RPMI7951 (cell line): ENCODE data around the gene SYS1. TPM values are rescaled to one million over a fixed set of nuclear protein-coding genes. Genes with fewer than 3 reads are reported as not detected.
"Not testable (repeated sequence)": the region's sequence is repeated elsewhere in the genome, so short reads cannot be mapped to it uniquely, and the experiment has no call there.

ENCODE experiments used
- DNase-seq: peaks from one replicate; pipeline ENCODE4 v3.0.0-alpha.2; 2012; ENCODE audit warnings: low read depth
- total RNA-seq: library from RNA; depleted of rRNA; stranded (reverse); fragments of >200 nt; shearing (Covaris generic); gene quantifications from 2 replicates; pipeline ENCODE4 v1.2.3, GENCODE V29; 2014

Gene SYS1
- total RNA-seq, 1 experiment from 2014 or later: 29.2 TPM

DNA sequence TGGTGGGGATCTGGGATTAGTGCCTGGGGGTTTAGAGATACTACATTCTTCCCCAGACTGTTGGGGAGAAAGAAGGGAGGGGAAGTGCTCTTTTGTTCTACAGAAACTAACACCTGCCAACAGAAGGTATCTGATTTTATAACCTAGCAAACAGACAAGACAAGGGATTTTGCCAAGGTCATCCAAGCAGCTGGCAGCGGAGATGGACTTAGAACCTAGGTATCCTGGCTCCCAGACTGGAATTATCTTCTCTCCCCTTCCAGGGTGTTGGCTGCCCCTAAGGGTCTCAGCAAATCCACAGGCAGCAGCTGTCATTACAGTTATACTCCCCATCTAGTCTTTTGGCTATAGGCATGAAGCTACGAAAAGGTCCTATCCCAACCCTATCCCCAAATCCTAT, 23.2 kb upstream of the SYS1 start:
- DNase-seq: no peak

DNA sequence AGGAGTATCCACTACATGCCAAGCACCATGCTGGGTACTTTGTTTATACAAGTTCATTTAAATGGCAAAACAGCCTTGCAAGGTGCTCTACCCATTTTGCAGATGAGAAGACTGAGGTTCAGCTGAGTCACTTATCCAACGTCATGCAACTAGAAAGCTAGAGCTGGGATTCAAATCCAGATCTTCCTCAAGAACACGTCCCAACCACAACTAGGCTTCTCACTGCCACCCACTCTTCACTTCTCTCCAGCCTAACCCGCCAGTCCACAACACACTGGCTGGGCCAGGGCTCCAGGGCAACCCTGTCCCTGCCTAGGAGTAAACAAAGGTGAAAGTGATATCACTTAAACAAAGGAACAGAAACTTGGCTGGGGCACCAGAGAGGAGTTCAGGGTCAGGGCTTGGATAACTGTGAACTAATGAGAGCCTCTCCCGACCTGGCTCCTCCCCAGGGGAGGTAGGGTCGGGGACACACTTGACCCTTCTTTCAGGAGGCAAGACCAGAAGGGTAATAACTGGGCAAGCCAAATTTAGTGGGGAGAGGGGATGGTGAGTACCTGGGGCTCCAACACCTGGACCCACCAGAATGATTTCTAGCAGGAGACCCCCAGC, 22.6 kb upstream of the SYS1 start:
- DNase-seq: no peak

DNA sequence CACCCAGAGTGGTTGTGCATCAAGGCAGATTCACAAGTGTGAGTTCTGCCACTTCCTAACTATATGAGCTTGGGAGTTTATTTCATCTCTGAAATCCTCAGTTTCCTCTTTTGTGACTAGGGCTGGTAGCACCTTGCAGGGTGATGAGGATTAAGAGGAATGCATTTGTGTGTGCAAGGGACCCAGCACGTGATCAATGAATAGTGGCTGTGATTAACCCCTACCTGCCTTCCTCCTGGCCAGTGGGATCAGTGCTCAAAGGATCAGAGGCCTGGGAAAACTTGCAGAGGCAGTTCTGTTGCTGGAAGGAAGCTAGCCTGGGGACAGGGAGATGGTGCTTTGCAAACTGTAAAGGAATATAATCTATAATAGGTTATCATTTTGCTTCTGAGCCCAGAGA, 22.0 kb upstream of the SYS1 start:
- no peak for DNase-seq

DNA sequence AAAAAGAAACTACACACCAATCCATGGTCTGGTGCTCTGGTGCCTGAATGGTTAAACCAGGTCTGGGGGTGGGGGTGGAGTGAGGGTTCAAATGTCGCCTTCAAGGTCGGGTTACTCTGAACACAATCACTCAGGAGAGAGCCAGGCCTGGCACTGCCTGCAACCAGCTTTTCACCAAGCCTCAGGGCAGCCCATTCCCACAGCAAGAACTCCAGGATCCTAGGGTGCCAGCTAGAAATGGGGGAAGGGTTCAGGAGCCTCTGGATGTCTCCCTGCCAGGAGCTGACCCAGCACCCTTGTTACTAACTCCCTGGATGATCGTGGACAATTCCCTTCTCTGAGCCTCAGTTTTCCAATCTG, 21.4 kb upstream of the SYS1 start:
- DNase-seq: no peak

DNA sequence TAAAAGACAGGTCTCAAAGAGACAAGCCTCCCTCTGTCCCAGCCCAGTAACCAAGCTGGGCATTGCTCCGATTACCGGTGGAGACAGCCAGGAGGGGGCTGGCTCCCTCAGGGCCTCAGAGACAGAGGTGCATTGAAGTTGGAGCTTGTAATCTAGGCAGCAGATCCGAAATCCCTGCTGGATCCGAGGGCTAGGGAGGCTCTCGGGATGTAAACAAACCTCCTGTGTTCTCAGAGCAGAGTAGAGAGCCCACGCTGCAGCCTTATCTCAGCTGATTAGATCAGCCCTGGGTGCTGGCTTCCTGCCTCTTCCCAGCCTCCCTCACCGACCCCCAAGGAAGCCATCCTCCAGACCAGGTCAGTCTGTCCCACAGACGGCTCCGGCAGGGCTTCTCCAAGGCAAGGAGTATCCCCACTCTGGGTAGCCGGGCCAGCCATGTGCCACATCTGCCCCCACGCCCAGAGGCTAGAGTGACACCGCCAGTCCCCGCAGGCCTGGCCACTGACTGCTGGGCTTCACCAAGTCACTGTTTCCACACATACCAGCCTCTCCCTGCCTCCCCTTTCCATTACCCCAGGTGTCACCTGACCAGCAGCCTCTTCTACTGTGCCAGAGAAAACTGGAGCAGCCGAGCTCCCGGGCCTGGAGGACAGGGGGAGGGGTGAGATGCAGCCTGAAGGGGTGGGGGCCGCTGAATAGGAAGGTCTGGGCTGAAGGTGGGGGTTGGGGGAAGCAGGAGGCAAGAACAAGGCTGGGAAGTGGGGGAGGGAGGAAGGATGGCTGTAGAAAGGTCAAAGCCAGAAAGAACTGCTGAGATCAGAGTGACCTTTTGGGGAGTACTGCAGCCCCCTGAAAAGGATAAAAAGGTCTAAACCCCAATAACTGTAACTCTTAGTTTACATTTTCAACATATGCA, 20.8 kb upstream of the SYS1 start:
- peak; percentile 61 for DNase-seq

DNA sequence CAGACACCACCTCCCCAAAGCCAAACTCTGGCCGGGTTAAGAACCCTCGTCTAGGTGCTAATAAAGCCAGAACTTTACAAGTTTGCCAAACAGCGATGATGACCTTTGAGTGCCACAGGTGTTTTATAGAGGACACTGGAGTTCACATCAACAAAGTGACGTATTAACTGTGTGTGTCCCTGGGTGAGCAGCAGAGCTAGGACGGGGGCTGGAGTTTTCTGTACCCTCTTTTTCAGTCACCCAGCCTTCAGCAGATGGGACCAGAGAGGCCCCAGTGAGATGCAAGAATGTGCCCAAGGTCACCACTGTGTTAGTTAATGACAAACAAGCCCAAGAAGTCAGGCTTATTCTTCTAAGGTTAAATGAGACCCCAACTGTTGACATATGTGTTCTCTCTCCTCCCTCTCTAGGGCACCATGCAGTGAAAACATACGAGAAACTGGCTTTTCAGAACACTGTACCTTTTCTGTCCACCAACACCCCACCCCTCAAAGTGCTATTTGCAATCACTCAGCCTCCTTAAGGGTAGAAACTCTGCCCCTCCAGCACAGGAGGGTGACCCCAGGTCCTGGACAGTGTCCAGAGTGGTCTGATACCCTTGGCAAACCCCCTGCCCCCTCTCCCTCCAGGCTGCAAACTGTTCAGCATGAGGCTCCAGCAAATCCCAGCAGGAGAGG, 20.0 kb upstream of the SYS1 start:
- no peak for DNase-seq

DNA sequence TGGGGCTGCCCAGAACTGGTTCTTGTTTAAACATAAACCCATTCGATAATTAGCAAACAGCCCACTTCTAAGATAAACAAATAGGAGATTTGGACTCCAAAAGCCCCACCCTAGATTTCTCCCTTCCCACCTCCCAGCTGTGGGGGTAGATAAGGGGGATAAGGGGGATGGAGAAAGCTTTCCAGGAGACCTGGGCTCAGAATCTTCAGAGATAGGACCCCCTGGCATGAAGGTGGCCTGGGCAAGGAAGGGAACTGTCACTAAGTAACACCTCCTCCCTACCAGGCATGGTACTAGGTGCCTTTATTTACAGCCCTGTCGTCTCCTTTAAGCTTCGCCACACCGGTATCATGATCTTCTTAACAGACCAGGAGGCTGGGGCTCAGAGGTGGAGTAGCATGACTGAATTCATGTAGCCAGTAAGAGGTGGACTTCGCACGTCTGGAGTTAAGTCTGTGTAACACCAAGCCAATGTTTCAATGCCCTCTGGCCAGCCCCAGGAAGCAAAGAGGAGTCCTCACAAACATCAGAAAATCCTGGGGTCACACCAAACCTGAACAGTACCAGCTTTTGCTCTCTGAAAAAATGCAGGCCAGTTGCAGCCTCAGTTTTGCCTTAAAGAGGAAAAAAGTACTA, 19.3 kb upstream of the SYS1 start:
- DNase-seq: no peak

DNA sequence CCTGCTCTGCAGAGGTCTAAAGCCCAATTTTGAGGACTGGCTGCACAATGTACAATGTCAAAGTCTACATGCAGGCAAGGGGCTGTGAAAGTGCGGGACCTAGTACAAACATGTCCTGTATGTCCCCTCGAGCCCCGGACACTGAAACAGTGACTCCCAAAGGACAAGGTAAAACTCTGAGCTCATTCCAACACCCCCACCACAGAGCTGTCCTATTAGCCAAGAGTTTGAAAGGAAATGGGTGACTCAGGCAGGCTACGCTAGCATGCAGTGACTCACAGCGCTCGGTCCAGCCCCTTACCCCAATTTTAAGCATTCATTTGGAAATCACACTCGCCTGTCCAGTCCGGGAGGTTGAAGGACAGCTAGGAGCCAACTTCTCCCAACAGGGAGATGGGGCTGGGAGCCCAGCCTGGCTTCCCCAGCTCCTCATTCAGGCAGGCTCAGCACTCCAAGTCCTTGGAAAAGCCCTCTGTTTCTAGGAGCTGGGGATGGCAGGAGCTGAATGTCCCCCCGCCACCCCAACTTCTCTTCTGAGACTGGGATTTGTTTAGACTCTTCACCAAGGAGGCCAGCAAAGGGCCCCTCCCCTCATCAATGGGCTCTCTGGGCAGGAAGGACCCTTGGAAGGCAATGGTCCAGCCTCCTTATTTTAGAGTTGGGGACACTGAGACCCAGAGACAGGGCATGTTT, 18.6 kb upstream of the SYS1 start:
- DNase-seq: peak; percentile 91

DNA sequence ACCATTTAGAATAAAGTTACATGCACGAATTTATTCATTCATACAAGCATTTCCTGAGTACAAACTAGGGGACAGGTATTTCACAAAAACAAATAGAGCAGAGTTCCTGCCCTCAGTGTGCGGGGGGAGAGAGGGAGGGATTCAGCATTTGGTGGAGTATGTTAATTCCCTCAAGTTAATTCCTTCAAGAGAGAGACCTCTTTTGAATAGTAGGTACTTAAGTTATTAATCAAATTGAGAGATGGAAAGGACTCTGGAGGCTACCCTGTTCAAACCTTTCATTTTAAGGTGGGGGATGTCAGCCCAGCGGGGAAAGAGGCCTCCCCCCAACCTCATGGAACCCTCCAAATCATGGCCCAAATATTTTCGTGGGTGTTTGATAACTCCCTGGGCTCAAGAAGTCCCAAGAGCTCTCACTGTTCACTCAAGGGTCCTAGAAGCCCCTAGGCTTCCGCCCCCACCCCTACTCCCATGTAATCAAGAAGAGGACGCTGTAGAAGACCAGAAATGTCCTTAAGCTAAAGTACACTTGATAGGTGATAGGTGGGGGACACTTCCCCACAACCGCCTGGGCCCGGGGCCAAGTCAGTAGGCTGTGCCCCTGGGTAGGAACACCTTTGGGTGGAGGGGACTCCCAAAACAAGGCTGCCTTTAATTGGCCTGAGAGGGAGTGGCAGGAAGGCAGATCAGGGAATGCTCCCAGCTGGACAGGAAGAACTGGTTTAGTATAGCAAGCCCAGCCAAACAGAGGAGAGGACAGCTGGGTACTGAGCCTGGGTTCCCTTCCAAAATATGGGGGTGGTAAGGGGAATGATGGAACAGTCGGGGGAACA, 17.6 kb upstream of the SYS1 start:
- no peak for DNase-seq

DNA sequence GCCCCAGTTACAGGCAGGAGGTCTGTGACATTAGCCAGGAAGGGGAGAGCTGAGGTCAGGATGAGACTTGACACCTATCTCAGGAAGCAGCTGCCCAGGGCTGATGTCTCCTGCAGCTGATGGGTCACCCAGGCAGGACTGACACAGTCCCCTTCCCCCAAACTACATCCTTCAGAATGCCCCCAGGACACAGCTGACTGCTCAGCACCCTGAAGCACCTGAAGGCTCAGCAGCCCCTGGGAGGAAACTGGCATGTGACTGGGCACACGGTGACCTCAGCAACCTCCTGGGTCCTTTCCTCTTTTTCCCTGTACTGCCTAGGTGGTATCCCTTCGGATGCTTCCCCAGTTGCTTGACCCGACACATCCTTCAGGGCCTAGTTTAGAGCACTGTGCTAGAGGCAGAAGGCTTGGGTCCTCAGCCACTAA, 16.7 kb upstream of the SYS1 start:
- DNase-seq: no peak

DNA sequence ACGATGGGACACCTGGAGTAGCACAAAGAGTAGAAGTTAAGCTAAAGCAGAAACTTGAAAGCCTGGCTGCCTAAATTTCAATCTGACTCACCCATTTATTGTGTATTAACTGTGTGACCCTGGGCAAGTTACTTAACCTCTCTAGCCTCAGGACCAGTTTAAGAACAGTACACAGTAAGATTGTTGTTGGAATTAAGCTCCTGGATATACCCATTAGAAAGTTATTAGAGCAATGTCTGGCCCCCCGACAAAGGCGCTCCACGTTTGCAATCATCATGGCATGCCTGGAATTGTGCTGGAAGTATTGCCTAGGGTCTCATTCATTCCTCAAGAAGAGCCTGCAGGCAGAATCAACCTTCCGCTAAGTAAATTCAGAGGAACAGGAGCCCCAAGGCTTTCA, 16.1 kb upstream of the SYS1 start:
- DNase-seq: no peak

DNA sequence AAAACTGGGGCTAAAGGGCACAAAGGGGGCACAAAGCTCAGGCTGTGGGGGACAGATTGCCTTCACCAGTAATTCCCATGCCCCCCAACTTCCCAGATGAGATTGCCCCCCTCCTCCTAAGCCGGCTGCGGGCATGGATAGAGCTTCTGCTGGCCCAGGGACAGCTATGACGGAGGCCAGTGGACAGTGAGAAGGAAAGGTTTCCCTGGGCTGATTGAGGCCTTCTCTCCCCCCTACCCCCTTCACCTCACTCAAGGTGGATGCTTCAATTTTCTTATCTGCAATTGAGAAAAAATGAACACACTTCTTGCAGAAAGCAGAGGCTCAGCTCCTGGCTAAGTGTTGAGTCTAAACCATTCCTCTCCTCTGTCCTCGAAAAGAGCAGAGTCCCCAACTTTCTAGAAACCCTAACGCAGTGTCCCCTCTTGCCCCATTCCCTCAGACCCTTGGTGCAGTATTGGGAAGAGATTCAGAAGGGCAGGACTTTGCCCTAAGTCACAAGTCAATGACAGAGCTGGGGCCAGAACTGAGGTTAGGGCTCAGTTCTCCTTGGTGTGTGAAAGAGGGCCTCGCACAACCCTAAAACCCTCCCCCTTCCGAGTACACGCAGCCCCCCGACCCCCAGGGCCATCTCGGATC, 15.5 kb upstream of the SYS1 start:
- DNase-seq: no peak

DNA sequence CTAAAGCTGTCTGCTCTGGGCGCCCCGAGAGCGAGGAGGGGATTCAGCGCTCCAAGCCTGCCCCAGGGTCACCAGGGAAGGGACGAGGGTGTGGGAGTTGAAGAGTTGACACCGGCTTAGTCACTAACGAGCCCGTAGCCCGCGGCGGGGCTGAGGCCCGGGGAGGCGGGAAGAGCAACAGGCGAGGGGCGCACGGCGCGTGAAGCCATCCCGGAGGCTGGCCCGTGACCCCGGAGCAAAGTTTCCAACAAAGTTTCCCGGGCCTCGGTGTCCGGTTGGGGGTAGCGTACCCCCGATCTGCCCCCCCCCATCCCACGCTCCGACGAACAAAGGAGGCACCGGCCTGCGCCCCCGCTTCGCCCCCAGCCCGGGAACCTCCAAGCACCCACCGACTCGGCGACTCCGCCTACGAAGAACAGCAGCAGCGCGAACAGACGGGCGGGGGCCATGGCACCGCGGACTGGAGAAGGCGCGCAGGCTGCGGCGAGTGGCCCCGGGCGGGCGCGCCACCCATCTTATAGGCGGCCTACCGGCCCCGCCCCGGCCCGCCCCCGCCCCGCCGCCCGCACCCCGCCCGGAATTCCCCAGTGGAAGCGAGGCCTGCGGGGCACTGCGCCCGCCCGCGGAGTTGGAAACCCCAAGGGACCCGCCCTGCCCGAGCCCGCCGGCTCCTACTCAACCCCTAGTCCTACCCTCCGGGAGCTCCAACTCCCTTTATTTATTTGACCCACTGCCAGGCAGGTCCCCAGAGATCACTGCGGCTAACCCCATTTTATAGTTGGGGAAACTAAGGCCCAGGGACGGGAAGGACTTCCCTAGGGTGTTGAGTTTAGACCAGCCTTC, 14.8 kb upstream of the SYS1 start, which contains the start of gene SDC4:
Gene SDC4 (minus strand): TSS at position 489 of the 843 bp plus-strand sequence. CDS start 40 bp downstream, at position 449.
- DNase-seq: peak; percentile 81

DNA sequence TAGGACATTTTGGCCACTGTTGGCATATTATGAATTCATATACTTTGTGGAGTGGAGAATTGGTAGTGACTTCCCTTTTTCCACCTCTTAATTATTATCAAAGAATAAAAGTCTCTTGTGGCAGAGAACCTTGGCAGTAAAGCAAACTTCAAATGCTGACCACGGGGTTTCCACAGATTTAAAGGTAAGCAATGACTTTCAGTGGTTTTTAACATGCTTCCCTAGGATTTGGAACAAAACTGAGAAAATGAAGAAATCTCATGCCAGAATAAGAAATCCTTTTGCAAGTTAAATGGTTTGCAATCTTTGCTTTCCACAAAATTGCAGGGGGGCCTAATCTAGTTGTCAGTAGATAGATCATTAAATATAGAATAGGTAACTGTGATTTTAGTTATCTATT, 12.7 kb upstream of the SYS1 start:
- DNase-seq: no peak

DNA sequence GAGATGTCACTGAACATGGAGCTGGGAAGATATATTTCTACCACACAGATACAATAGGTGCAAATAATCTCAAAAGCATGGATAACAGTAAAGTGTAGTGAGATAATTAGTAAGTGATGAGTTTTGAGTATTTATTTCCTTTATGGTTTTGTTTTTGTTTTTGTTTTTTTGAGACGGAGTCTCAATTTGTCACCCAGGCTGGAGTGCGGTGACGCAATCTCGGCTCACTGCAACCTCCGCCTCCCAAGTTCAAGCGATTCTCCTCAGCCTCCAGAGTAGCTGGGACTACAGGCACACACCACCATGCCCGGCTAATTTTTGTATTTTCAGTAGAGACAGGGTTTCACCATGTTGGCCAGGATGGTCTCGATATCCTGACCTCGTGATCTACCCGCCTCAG, 12.2 kb upstream of the SYS1 start:
- not testable (repeated sequence) for DNase-seq

DNA sequence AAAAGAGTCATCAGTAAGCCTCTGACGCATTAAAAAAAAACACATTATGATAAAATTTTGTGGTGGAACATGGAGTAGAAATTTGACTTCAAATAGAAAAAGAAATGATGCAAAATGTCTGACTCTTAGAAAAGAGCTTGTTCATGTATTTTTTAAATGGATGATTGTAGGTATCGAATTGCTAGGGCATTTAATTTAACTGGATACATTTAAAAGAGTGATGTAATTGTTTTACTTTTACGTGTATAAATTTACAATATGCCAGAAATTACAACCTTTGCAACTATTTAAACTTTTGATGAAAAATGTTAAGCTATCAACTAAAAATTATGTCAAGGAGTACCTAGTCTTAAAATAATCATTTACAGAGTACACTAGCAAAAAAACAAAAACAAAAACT, 10.2 kb upstream of the SYS1 start:
- DNase-seq: no peak

DNA sequence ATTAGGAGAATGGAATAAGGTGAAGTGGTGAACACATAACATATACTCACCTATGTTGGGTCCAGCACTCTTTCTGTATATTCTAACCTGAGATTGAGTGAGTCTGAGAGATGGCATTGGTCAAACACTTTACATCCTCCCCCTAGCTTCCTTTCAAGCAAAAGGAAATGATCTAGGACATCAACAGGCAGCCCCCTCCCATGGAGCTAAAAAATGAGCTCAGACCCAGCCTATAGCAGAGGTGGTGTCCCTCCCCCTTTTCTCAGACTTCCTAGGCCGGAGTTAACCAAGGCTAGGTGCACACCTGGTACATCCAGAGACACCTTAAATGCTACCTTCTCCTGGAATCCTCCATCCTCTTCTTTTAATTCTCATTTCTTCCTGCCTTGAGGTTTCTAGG, 9.2 kb upstream of the SYS1 start:
- DNase-seq: no peak

DNA sequence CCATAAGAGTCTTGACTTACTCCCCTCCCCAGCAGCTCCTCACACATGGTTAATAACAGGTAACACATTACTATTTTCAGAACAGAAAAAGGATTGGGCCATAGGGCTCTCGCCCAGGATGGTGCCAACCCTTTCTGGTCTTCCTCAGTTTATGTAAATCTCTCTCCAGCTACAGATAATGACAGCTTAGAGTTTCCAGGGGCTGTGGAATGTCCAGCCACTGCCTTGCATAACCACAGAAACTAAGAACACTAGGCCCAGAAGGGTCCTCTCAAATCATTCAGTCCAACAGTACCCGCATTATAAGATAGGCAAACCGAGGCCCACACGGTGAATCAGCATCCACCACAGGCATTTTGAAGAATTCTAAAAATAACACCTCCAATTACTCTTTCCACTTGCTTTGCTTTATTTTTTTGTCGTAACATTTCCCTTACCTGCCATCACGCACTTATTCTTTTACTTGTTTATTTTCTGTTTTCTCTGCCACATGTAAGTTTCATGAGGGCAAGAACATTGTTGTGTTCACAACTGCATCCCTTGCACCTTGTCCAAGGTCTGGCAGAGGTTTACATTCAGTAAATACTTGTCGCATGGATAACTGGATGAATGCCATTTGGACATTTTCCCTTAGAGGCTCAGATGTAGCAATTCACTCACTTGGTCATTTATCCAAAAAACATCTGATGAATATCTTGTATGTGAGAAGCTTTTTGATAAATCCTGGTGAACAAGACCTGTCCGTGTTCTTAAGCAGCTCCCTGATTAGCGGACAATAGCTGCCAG, 8.3 kb upstream of the SYS1 start:
- peak; percentile 85 for DNase-seq
